Measurements from ENCODE around the gene HCRTR2.
"Not testable (repeated sequence)": the region's sequence is repeated elsewhere in the genome, so short reads cannot be mapped to it uniquely, and the experiment has no call there.

The HCRTR2 gene

GRCh38 chr6:55174211-55175026 lies at the start of gene HCRTR2:
HCRTR2 (plus strand) TSS chr6:55174515; CDS start chr6:55174588, 73 bp downstream.
- Histone ChIP-seq H3K4me3 (no peak within 1 kb of the TSS), H3K27ac (no peak within 1 kb of the TSS)

DNA sequence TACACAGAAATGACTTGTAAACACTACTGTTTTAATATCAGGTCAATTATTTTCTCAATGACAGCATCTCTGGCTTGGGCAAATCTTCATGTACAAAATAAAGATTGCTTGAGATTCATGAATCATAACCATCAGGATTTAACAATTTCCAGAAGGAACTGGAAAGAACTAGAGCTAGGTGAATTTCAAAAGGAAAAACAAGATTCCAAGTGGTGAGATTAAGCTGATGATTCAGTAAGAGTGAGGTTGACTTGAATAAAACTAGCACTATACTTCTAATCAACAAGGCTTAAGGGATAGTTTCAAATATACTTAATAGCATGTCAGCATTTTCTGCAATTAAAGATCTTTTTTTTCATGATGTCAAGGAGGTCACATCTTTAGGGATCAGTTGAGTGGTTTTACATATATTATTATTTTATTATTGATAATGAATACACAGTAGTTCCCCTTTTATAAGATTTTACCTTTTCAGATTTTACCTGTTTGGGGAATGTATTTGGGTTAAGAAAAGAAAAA lies 43.5 kb upstream of the HCRTR2 start:
- Histone ChIP-seq H3K27ac (no peak overlapping the region), H3K4me3 (no peak overlapping the region)

DNA sequence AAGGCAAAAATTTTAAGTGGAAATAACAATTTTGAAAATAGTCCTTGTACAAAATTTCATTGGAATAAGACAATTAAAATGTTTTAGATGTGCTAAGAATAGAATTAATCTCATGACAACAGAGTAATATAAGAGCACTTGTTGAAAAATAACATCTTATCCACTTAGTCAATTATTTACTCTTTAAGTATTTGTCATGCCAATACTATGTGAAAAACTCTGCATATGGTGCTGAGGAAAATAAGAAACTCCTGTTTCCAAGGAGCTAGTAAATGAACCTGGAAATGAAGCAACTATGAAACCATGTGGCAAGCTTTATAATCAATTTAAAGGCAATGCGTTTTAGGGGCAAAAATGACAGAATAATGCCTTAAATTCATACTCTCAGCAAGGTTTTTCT lies 42.7 kb upstream of the HCRTR2 start:
- no peak overlapping the region for H3K4me3 ChIP-seq
- H3K27ac ChIP-seq, result no peak overlapping the region

DNA sequence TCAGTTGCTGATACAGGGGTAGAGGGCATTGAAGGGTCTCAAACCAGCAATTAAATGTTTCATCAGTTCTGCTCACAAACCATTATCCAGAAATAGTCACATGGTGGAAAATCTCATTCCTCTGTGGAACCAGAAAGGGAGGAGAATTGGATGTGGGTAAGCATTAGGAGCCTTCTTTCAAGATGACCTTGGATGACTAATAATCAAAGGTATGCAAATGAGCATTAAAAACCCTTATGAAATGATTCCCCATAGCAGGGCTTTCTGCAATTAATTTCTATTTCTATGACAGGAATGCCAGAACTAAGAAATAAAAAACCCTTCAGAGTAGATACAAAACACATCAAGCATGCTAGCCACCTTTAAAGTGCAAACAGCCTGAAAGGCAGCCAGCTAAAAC lies 37.4 kb upstream of the HCRTR2 start:
- no peak overlapping the region for H3K27ac ChIP-seq
- H3K4me3 ChIP-seq, result no peak overlapping the region

DNA sequence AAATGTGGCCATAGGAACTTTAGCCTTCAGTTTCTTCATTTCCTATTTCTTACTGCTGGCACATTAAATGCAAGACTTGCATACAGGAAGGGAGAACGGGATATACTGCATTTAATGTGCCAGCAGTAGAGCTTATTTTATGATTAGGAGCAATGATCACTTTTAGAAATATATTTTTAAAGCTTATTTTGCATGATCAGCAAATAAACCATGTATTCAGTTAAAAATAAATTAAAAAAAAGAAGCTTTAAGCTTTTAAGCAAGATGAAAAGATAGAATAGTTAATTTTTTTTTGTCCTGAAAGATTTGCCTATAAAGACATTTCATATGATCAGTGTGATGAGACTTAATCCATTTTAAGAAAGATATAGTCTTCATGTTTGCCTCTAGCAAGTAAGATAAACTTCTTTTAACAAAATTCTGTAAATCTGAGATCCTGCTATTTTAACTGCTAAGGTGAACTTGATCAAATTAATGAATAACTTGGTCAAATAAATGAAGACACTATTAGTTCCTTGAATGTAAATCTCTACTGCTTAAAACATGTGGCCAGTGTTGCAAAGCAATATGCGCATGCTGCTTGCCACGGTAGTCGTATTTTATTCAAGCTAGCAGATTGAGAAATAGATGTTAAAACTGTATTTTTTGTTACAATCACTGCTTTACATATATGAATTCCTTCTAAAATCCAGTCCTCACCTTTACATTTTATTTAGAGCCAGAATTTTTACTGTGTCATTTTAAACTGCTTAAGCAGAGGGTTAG lies 36.2 kb upstream of the HCRTR2 start:
- Histone ChIP-seq H3K4me3 (no peak overlapping the region), H3K27ac (no peak overlapping the region)

DNA sequence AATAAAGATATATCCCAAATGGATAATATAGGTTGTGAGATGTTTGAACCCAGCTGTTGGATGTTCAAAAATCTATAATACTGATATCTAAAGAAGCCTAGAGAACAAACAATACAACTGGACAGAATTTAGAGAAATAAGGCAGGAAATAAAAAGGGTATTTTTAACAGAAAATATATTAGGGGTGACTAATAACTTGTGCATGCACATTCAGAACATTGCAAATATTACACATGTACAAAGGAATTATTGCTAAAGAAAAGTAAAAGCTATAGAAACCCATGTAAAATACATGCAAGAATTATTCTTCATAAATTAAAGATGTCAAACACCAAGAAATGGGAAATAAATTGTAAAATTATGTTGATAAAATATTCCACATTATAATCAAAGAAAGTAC lies 32.7 kb upstream of the HCRTR2 start:
- Histone ChIP-seq H3K27ac (no peak overlapping the region), H3K4me3 (no peak overlapping the region)

GRCh38 chr6:55142610-55143009 lies 31.7 kb upstream of the HCRTR2 start:
- Histone ChIP-seq H3K4me3 (no peak overlapping the region), H3K27ac (no peak overlapping the region)

GRCh38 chr6:55153284-55153683 lies 21.0 kb upstream of the HCRTR2 start:
- Histone ChIP-seq H3K27ac (no peak overlapping the region), H3K4me3 (no peak overlapping the region)

DNA sequence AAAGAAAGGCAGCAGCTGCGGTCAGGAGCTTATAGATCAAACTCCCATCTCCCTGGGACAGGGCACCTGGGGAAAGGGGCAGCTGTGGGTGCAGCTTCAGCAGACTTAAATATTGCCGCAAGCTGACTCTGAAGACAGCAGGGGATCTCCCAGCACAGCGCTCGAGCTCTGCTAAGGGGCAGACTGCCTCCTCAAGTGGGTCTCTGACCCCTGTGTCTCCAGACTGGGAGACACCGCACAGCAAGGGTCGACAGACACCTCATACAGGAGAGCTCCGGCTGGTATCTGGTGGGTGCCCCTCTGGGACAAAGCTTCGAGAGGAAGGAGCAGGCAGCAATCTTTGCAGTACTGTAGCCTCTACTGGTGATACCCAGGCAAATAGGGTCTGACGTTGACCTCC lies 15.5 kb upstream of the HCRTR2 start:
- H3K27ac ChIP-seq, H3K4me3 ChIP-seq: not testable (repeated sequence)

GRCh38 chr6:55167860-55168259 lies 6.5 kb upstream of the HCRTR2 start:
- no peak overlapping the region for H3K27ac ChIP-seq
- H3K4me3 ChIP-seq, result no peak overlapping the region

DNA sequence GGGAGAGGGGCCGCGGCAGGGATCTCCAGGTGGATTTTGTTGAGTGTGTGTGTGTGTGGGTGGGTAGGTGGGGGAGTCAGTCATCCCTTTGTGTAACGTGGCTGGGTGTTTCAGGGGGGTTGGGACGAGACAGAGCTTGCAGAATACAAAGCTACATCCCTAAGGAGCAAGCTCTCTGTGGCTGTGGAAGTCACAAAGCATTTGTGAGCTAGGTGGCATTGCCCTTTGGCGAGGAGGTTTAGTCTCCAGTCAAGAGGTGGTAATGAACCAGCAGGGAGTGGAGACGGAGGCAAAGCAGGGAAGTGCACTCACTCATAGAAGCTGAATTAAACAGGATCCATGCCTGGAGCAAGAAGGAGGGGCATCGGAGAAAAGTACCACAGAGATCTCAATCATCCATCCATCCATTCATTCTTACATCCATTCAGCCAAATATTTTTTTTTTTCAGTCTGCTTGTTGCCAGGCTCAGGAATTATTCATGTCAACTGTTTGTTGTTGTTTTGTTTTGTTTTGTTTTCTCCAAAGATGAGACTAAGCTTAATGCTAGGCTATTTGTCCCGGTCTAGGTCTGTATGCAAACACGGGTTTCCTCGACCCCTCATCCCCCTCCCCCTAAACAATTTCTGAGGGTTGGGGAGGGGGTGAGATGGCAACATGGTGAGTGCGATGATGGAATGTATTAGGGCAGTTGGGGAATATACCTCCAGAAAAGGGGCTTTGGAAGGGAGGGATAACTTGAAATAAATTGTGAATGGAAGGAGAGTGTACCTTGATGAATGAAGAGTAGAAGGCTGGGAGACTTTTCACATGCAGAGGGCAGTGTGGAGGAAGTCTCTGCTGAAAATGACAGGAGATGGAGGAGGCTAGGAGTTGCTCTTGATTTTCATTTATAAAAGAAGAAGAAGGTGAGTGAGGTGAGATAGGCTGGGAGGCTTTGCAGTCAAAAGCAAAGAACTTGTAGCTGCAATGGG lies 1.0 kb downstream of the HCRTR2 start:
- Histone ChIP-seq H3K27ac (no peak overlapping the region), H3K4me3 (no peak overlapping the region)

DNA sequence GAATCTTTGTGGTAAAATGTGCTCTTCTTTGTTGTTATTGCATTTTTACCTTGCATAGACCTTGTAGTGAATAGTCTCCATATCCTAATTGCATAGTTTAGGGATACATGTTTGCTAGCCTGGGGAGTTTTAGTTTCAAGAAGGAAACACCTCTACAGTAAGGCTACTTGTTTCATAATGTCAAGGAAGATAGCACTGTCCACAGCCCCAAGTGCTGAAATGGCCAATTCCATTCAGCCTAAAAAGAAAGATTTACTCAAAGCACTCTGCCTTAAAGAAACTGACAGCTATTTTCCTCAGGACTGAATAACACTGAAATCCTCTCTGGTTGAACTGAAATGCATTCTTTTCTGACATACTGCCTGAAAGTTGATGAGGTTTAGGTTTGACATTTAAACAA lies 2.6 kb downstream of the HCRTR2 start:
- Histone ChIP-seq H3K4me3 (no peak overlapping the region), H3K27ac (no peak overlapping the region)

- no peak overlapping the region for H3K27ac ChIP-seq
- no peak overlapping the region for H3K4me3 ChIP-seq
Observed at GRCh38 chr6:55180258-55180657, 5.9 kb downstream of the HCRTR2 start.

DNA sequence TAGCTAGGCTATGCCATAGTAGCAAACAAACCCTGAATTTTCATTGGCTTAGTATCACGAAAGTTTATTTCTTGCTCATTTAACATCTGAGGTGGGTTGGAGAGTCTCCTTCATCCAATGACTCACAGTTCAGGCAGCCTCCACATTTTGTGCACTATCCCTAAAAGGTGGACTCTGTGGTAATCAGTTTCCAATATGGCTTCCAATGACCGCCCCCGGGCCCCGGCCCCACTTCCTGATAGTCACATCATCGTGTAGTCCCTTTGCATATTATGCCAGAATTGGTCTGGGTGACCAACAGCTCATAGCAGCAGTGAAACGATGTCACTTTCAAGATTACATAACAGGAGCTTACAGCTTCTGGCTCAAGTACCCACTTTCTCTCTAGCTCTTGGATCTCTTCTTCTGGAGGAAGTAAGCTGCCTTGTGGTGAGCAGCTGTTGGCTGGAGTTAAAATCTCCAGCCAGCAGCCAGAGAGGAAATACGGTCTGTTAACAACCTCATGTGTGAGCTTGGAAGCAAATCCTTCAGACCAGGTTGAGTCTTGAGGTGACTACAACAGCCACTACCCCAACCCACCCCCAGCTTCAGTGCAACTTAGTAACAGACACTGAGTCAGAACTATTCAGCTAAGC lies 7.8 kb downstream of the HCRTR2 start:
- Histone ChIP-seq H3K27ac (no peak overlapping the region), H3K4me3 (no peak overlapping the region)

DNA sequence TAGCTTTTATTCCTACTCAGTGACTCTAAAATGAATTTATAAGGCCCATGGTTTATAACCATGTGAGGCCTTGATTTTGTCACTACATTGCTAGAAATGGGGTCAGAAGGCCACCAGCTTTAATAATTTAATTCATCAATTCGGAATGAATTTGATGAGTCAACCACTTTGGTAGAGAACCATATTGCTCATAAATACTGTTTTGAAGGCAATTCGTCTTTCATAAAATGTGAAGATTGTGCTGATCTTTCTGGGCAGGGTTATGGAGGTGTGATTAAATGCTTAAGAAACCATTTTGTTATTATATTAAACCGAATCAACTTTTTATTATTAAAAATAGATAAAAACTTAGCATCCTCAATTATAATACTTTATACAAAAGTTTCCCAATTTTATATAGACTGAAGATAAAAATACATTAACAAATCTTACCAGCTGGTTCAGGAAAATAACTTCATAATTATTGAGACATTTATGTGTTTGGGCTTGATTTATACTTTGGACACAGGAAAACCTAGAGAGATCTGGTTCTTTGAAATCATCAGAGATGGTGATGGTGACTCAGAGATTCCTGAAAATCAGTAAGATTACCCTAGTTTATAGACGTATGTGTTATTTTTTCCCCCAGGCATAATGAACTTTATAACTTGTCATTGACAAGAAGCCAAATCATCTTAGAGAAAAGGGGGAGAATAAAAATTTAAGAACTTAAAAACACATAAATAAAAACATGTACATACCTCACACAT lies 10.6 kb downstream of the HCRTR2 start:
- no peak overlapping the region for H3K27ac ChIP-seq
- H3K4me3 ChIP-seq, result no peak overlapping the region

GRCh38 chr6:55198715-55199114 lies 24.4 kb downstream of the HCRTR2 start:
- no peak overlapping the region for H3K27ac ChIP-seq
- no peak overlapping the region for H3K4me3 ChIP-seq

DNA sequence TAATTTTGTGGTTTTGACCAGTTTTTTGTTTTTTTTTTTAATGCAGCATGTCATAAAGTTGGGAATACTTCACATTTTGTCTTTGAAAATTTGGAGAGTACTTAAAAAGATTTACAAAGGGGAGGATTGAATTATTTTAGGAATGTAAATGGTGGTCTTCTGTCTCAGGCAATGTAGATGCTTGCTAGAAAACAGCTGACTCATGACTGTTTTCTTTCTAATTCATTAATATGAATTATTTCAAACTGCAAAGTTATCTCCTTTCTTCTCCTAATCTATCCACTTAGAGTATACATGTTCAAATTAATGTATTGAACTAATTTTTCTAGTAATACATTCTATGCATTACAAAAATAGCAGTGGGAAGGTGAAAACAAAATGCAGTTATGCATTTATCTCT lies 24.9 kb downstream of the HCRTR2 start:
- H3K4me3 ChIP-seq, result no peak overlapping the region
- no peak overlapping the region for H3K27ac ChIP-seq

DNA sequence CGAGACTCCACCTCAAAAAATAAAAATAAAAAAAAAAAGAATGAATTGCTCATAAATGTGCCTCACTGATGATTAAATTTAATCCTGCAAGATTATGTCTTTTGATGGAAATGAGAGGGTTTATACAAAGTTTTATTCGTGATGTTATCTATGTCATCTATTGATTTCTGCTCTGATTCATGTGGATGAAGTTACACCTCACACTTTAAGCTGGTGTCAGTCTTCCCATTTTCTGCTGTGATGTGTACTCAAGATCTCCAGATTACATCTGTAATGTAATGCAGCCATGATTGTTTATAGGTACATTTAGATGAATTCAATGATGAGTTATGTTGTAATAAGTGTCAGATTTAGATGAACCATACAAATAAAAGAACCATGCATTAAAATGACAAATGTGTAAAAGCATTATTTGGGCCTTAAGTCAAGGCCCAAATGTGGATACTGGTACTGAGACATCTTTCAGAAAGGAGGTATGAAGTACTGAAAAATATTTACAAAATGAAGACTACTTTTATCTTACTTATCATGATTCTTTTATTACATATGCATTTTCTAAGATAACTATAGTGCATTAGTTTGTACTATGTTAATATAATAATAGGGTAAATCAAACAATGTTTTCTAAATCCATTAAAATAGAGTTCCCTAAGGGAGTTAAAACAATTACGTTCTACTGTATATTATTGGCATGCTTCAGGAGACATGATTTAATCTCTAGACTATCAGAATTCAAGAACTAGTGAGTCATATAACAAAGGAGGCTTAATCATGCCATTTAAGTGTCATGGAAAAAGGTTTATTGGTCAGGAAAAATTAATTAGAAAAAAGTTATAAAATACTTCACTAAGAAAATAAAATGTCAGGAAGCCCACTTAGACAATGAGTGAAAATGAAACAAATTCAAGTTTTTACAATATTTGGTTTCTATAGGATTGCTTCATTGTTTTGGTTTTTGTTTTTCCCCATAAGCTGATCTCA lies 34.5 kb downstream of the HCRTR2 start:
- no peak overlapping the region for H3K27ac ChIP-seq
- no peak overlapping the region for H3K4me3 ChIP-seq
